ENCODE results near the gene KRTAP10-7.
"Not testable (repeated sequence)": the region's sequence is repeated elsewhere in the genome, so short reads cannot be mapped to it uniquely, and the experiment has no call there.

The KRTAP10-7 gene

GRCh38 chr21:44571844-44572782 is 28.3 kb upstream of the KRTAP10-7 start:
- DNase-seq (ENCODE audit: low spot score) = no peak

GRCh38 chr21:44572959-44573583 is 27.3 kb upstream of the KRTAP10-7 start:
- DNase-seq (ENCODE audit: low spot score) = no peak

- DNase-seq (ENCODE audit: low spot score) = not testable (repeated sequence)
These were observed 26.6 kb upstream of the KRTAP10-7 start, which contains the start of gene KRTAP10-4 for GRCh38 chr21:44573630-44574456. Gene KRTAP10-4 (plus strand): TSS chr21:44573729. CDS start chr21:44573759, 30 bp downstream.

GRCh38 chr21:44574457-44575306 is 25.7 kb upstream of the KRTAP10-7 start:
- no peak for DNase-seq (ENCODE audit: low spot score)

- DNase-seq (ENCODE audit: low spot score) = no peak
These were observed 24.9 kb upstream of the KRTAP10-7 start for GRCh38 chr21:44575307-44576024.

GRCh38 chr21:44576025-44576420 is 24.4 kb upstream of the KRTAP10-7 start:
- no peak for DNase-seq (ENCODE audit: low spot score)

GRCh38 chr21:44578371-44579055 is 21.9 kb upstream of the KRTAP10-7 start:
- no peak for DNase-seq (ENCODE audit: low spot score)

GRCh38 chr21:44579056-44579832 is 21.2 kb upstream of the KRTAP10-7 start:
- DNase-seq (ENCODE audit: low spot score) = no peak

- no peak for DNase-seq (ENCODE audit: low spot score)
These were observed 20.6 kb upstream of the KRTAP10-7 start for GRCh38 chr21:44579833-44580144.

- DNase-seq (ENCODE audit: low spot score) = not testable (repeated sequence)
These were observed 20.1 kb upstream of the KRTAP10-7 start, which contains the start of gene KRTAP10-5 for GRCh38 chr21:44580231-44580821. Gene KRTAP10-5 (minus strand): TSS chr21:44580604. CDS start chr21:44580578, 26 bp downstream.

GRCh38 chr21:44581158-44581557 is 19.2 kb upstream of the KRTAP10-7 start:
- no peak for DNase-seq (ENCODE audit: low spot score)

- DNase-seq (ENCODE audit: low spot score) = no peak
These were observed 18.3 kb upstream of the KRTAP10-7 start for GRCh38 chr21:44582055-44582454.

GRCh38 chr21:44583089-44583799 is 17.2 kb upstream of the KRTAP10-7 start:
- no peak for DNase-seq (ENCODE audit: low spot score)

GRCh38 chr21:44583800-44584147 is 16.6 kb upstream of the KRTAP10-7 start:
- no peak for DNase-seq (ENCODE audit: low spot score)

GRCh38 chr21:44585892-44586291 is 14.5 kb upstream of the KRTAP10-7 start:
- no peak for DNase-seq (ENCODE audit: low spot score)

- no peak for DNase-seq (ENCODE audit: low spot score)
These were observed 11.3 kb upstream of the KRTAP10-7 start for GRCh38 chr21:44589094-44589493.

- no peak for DNase-seq (ENCODE audit: low spot score)
These were observed 10.7 kb upstream of the KRTAP10-7 start for GRCh38 chr21:44589586-44590305.

- DNase-seq (ENCODE audit: low spot score) = no peak
These were observed 10.1 kb upstream of the KRTAP10-7 start for GRCh38 chr21:44590311-44590721.

Data from left forelimb (tissue), 1 donor.